GM12874 (cell line): ENCODE results near the gene DVL1.

Experiments
- CTCF ChIP-seq: IDR thresholded peaks from 2 replicates; pipeline ENCODE4 v1.5.1; 2011; ENCODE audit warnings: low read depth, mild to moderate bottlenecking, control low read depth, low read length, moderate library complexity; ENCODE audit not compliant: insufficient read depth

DVL1 gene

GRCh38 chr1:1291548-1292441 is 57.4 kb downstream of the DVL1 start:
- peak; percentile 81 for TF ChIP-seq CTCF

GRCh38 chr1:1291023-1291528 is 58.1 kb downstream of the DVL1 start:
- TF ChIP-seq CTCF = no peak

GRCh38 chr1:1290238-1290731 is 58.9 kb downstream of the DVL1 start:
- peak; percentile 56; the same call in 1 of the 2 replicates for TF ChIP-seq CTCF

- TF ChIP-seq CTCF = no peak
Observed at GRCh38 chr1:1287288-1288110, 61.7 kb downstream of the DVL1 start.

- TF ChIP-seq CTCF = no peak
Observed at GRCh38 chr1:1286313-1287261, 62.6 kb downstream of the DVL1 start.

GRCh38 chr1:1285611-1286311 is 63.5 kb downstream of the DVL1 start:
- no peak for TF ChIP-seq CTCF
